Stimulated activated CD8-positive, alpha-beta memory T cell treated with anti-CD3 and anti-CD28 coated beads, Interleukin-2, amount 100 ng/mL, for 1 hour (primary cell): ENCODE measurements around the gene DBR1.

Experiments used
- DNase-seq, 2 donors: peaks; one replicate each; pipeline ENCODE4 v3.0.0-alpha.2; 2020; ENCODE audit warnings: low read depth in 2 of 2

DBR1 gene

GRCh38 chr3:138124188-138124587 is 50.5 kb downstream of the DBR1 start:
- DNase-seq, result no peak

GRCh38 chr3:138119423-138119766 is 55.3 kb downstream of the DBR1 start:
- no peak for DNase-seq

GRCh38 chr3:138118612-138119422 is 55.9 kb downstream of the DBR1 start:
- DNase-seq, result peak in 1 of 2 donors; percentile 21

- no peak for DNase-seq
Observed at GRCh38 chr3:138114988-138115971, 59.4 kb downstream of the DBR1 start, which contains the start of gene DZIP1L. Gene DZIP1L, minus strand, starts transcription at chr3:138115608. Its CDS starts 11,637 bp downstream, at chr3:138103971.

- DNase-seq, result no peak
Observed at GRCh38 chr3:138114431-138114918, 60.2 kb downstream of the DBR1 start.

GRCh38 chr3:138113326-138113725 is 61.4 kb downstream of the DBR1 start:
- no peak for DNase-seq

GRCh38 chr3:138112362-138112761 is 62.4 kb downstream of the DBR1 start:
- DNase-seq, result no peak
